COLO668 (cell line): Measurements from ENCODE around the gene SLC5A11.

Source experiments
- DNase-seq: peaks from one replicate; lab custom pipeline; 2025; ENCODE audit not compliant: unreplicated experiment; lab: John Stamatoyannopoulos, UW

Gene SLC5A11

GRCh38 chr16:24917236-24917635 is 71.5 kb downstream of the SLC5A11 start:
- no peak for DNase-seq

GRCh38 chr16:24917891-24918290 is 72.1 kb downstream of the SLC5A11 start:
- DNase-seq, result no peak

- DNase-seq, result no peak
Measured at GRCh38 chr16:24918641-24919040, 72.9 kb downstream of the SLC5A11 start.

- DNase-seq, result no peak
Measured at GRCh38 chr16:24919536-24919935, 73.8 kb downstream of the SLC5A11 start.

GRCh38 chr16:24920568-24920967 is 74.8 kb downstream of the SLC5A11 start:
- no peak for DNase-seq

GRCh38 chr16:24921229-24921628 is 75.5 kb downstream of the SLC5A11 start:
- DNase-seq, result no peak

GRCh38 chr16:24925163-24925562 is 79.4 kb downstream of the SLC5A11 start:
- DNase-seq, result no peak

- DNase-seq, result no peak
Measured at GRCh38 chr16:24929409-24929808, 83.6 kb downstream of the SLC5A11 start.

GRCh38 chr16:24930440-24930839 is 84.7 kb downstream of the SLC5A11 start:
- DNase-seq, result no peak

- no peak for DNase-seq
Measured at GRCh38 chr16:24931091-24931490, 85.3 kb downstream of the SLC5A11 start.

- no peak for DNase-seq
Measured at GRCh38 chr16:24935336-24935735, 89.6 kb downstream of the SLC5A11 start.

GRCh38 chr16:24936151-24936550 is 90.4 kb downstream of the SLC5A11 start:
- no peak for DNase-seq

GRCh38 chr16:24939224-24939623 is 93.5 kb downstream of the SLC5A11 start:
- DNase-seq, result no peak

GRCh38 chr16:24939738-24940137 is 94.0 kb downstream of the SLC5A11 start:
- DNase-seq, result no peak

GRCh38 chr16:24943471-24943870 is 97.7 kb downstream of the SLC5A11 start:
- DNase-seq, result no peak

- no peak for DNase-seq
Measured at GRCh38 chr16:24944206-24944605, 98.4 kb downstream of the SLC5A11 start.

- no peak for DNase-seq
Measured at GRCh38 chr16:24946155-24946554, 100.4 kb downstream of the SLC5A11 start.

GRCh38 chr16:24950275-24950674 is 104.5 kb downstream of the SLC5A11 start:
- no peak for DNase-seq

GRCh38 chr16:24953306-24953705 is 107.5 kb downstream of the SLC5A11 start:
- DNase-seq, result no peak

- DNase-seq, result no peak
Measured at GRCh38 chr16:24953721-24954120, 108.0 kb downstream of the SLC5A11 start.

- no peak for DNase-seq
Measured at GRCh38 chr16:24954137-24954536, 108.4 kb downstream of the SLC5A11 start.

GRCh38 chr16:24955975-24956731 is 110.4 kb downstream of the SLC5A11 start:
- DNase-seq, result no peak

GRCh38 chr16:24957887-24958286 is 112.1 kb downstream of the SLC5A11 start:
- DNase-seq, result no peak
